Activated gamma-delta T cell treated with anti-CD3 and anti-CD28 coated beads, Interleukin-2, amount 50 U/mL, for 16 hours (primary cell): ENCODE data around the gene TBC1D20.
"Not testable (repeated sequence)": the region's sequence is repeated elsewhere in the genome, so short reads cannot be mapped to it uniquely, and the experiment has no call there.

ENCODE experiments used
- DNase-seq: peaks from one replicate; pipeline ENCODE4 v3.0.0-alpha.2; 2020; ENCODE audit warnings: low read depth

The TBC1D20 gene

GRCh38 chr20:462199-462991 is at the start of gene TBC1D20:
Gene TBC1D20, minus strand, starts transcription at chr20:462533. Its CDS starts 128 bp downstream, at chr20:462405.
- DNase-seq, result peak; percentile 76

- not testable (repeated sequence) for DNase-seq
Measured at GRCh38 chr20:510328-511057, 48.2 kb upstream of the TBC1D20 start.

GRCh38 chr20:508364-508787 is 46.0 kb upstream of the TBC1D20 start:
- not testable (repeated sequence) for DNase-seq

GRCh38 chr20:507761-508332 is 45.5 kb upstream of the TBC1D20 start:
- no peak for DNase-seq

- DNase-seq, result no peak
Measured at GRCh38 chr20:507006-507758, 44.8 kb upstream of the TBC1D20 start.

- DNase-seq, result no peak
Measured at GRCh38 chr20:504632-505075, 42.3 kb upstream of the TBC1D20 start.

- no peak for DNase-seq
Measured at GRCh38 chr20:503048-503737, 40.9 kb upstream of the TBC1D20 start.

GRCh38 chr20:497979-498378 is 35.6 kb upstream of the TBC1D20 start:
- DNase-seq, result no peak

- no peak for DNase-seq
Measured at GRCh38 chr20:496126-496696, 33.9 kb upstream of the TBC1D20 start.

- DNase-seq, result no peak
Measured at GRCh38 chr20:492159-492558, 29.8 kb upstream of the TBC1D20 start.

- no peak for DNase-seq
Measured at GRCh38 chr20:487655-488054, 25.3 kb upstream of the TBC1D20 start.

GRCh38 chr20:483815-484644 is 21.7 kb upstream of the TBC1D20 start:
- DNase-seq, result no peak

- no peak for DNase-seq
Measured at GRCh38 chr20:481167-481566, 18.8 kb upstream of the TBC1D20 start.

GRCh38 chr20:480044-480443 is 17.7 kb upstream of the TBC1D20 start:
- DNase-seq, result no peak

- no peak for DNase-seq
Measured at GRCh38 chr20:479487-479886, 17.2 kb upstream of the TBC1D20 start.

- DNase-seq, result no peak
Measured at GRCh38 chr20:478949-479429, 16.7 kb upstream of the TBC1D20 start.

- DNase-seq, result no peak
Measured at GRCh38 chr20:478010-478948, 15.9 kb upstream of the TBC1D20 start.

GRCh38 chr20:476561-477249 is 14.4 kb upstream of the TBC1D20 start:
- DNase-seq, result not testable (repeated sequence)
